ENCODE measurements around the gene STAG1.
"Not testable (repeated sequence)": the region's sequence is repeated elsewhere in the genome, so short reads cannot be mapped to it uniquely, and the experiment has no call there.

STAG1 gene

DNA sequence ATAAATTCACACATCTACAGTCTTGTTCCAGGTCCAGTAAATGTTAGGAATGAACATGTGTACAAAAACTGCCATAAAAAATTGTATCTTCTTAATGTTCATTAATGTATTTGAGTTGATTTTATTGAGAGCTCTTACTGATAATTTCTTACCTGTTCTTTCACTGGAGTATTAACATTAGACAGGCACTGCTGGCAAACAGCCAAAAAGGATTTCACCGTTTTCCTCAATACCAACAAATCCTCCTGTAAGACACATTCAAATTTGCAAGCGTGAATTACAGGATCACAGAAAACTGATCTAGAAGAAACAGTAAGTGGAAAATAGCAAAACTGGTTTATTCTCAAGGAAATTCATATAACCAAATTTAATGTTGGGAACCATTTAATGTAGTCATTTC, 374.7 kb downstream of the STAG1 start:
- DNase-seq: no peak

DNA sequence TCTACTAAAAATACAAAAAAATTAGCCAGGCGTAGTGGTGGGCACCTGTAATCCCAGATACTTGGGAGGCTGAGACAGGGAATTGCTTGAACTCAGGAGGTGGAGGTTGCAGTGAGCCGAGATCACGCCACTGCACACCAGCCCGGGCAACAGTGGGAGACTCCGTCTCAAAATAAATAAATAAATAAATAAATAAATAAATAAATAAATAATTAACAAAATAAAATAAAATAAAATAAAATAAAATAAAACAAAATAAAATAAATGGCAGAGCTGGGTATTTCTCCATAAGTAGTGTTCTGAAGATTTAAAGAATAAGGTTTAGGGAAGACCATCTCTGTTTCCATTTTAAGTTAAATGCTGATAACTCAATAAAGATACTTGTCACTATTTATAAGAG, 376.4 kb downstream of the STAG1 start:
- not testable (repeated sequence) for DNase-seq

DNA sequence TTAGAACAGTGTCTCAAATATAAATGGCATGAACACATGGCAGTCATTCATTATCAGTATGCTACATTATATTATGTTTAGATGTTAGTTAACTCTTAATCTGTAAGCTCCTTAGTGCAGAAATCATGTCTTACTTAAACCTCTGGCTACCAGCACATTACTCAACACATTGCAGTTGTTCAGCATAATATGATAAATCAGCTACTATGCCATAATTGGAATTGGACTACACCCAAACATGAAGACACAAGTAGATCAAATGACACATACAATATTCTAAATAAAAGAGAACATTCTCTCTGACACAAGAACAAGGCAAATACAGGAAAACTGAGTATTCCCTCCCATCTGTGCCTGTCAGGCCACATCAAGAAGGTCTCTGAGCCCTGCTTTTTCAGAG, 385.9 kb downstream of the STAG1 start:
- no peak for DNase-seq

GRCh38 chr3:136353461-136353860, 398.7 kb downstream of the STAG1 start:
- no peak for DNase-seq

- DNase-seq: no peak
Measured at GRCh38 chr3:136351905-136352304, 400.3 kb downstream of the STAG1 start.

DNA sequence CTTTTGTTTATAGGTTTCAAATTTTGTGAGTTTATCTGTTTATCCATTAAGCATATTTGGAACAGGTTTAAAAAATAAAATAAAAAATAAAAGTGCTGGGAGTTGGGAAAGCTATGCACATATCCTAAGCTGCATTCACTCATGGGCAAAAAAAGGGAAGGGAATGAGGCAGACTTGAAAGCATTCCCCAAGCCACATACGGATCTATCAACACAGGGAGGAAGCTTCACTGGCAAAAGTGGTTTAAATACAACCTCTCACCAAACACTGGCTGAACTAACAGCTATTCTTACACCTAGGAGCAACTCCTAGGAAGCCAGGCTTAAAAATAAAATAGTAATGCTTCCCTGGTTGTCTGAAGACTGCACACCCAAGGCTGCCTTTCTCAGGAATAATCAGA, 400.8 kb downstream of the STAG1 start:
- DNase-seq: no peak

- no peak for DNase-seq
Measured at GRCh38 chr3:136350557-136350956, 401.6 kb downstream of the STAG1 start.

GRCh38 chr3:136350132-136350531, 402.0 kb downstream of the STAG1 start:
- DNase-seq: no peak

GRCh38 chr3:136346486-136346885, 405.7 kb downstream of the STAG1 start:
- DNase-seq: no peak

- no peak for DNase-seq
Measured at GRCh38 chr3:136343873-136344555, 408.2 kb downstream of the STAG1 start.

GRCh38 chr3:136343446-136343845, 408.7 kb downstream of the STAG1 start:
- no peak for DNase-seq

DNA sequence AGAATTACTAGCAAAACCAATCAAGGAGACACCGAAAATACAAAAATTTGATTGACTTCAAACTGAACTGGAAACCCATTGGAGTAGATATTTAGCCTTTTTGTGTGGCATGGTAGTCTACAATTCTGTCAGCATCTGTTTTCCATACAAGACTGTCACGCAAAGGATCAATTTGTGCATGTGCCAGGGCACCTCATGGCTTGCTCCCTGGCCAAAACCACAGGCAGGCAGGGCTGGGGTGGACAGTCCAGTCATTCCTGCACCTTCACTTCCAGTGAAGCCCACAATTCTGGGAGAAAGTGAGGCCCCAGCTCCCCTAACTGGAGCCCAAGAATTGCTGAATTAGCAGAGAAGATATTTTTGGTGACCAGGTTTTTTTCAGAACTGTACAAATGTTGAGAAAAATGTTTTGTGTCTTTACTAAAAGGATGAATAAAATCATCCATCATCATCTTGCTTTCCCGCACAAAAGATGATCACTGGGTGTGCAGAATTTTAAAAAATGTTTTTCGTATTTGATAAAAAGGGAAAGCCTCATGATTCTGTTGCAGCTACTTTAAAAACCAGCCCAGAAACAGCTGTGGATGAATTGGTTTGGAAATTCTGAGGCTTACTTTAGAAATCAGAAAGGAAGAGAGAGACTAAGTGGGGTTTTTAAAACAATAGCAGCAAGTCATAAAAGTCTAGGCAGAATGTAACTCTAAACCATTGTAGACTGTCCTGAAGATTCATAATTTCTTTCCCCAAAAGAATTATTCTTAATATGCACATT, 415.7 kb downstream of the STAG1 start:
- DNase-seq: no peak

- DNase-seq: not testable (repeated sequence)
Measured at GRCh38 chr3:136334726-136335125, 417.5 kb downstream of the STAG1 start.

GRCh38 chr3:136334209-136334608, 418.0 kb downstream of the STAG1 start:
- DNase-seq: no peak

DNA sequence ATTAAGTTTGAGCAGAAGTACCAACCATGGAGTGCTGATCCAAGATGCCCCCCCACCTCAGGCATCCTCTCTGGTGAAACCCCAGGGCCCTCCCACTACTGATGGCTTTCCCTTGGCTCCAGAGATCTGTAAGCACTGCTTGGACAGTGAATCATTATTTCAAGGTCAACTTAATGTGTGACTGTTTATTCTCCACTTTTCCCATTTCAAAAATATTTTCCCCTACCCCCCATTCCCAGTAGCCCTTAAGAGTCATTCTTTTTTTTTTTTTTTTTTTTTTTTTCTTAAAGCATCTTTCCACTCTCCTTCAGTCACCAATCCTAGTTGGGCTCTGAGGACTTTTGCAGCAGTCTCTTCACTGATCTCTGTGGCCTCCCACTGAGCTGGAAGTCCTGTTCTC, 419.4 kb downstream of the STAG1 start:
- no peak for DNase-seq

DNA sequence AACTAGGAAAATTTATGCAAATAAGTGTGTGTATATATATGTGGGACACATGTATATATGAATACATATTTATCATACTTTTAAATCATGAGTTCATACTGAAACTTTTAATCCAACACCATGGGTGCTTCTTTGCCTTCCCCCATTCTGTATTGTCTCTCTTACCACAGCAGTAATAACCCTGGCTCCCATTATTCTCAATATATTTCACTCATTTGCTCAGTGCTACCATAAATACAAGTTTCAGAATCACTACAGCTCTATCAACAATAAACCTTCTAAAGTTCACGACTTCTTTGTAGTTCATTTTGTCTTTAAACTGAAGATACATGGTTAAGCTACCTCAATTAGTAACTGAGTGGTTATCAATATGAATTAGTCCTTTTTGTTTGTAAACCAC, 419.9 kb downstream of the STAG1 start:
- no peak for DNase-seq

DNA sequence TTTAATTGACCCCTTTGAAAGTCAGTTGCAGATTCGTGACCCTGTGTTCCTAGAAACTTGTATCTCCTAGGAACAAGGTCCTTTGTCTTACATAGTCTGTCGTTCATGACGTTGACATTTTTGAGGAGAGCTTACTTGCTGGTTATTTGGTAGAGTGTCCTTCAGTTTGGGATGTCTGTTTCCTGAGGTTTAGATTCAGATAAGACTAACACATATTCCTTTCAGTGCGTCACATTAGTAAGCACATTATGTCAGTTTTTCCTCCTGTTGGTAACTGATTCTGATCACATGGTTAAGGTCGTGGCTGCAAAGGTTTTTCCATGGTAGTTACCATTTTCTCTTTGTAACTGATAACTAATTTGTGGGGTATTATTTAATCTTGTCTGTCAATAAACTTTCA, 421.3 kb downstream of the STAG1 start:
- DNase-seq: no peak

- no peak for DNase-seq
Measured at GRCh38 chr3:136329593-136329992, 422.6 kb downstream of the STAG1 start.

GRCh38 chr3:136327671-136328070, 424.5 kb downstream of the STAG1 start:
- no peak for DNase-seq

GRCh38 chr3:136326316-136326715, 425.9 kb downstream of the STAG1 start:
- no peak for DNase-seq

GRCh38 chr3:136311968-136312367, 440.2 kb downstream of the STAG1 start:
- no peak for DNase-seq

- DNase-seq: no peak
Measured at GRCh38 chr3:136311261-136311660, 440.9 kb downstream of the STAG1 start.

DNA sequence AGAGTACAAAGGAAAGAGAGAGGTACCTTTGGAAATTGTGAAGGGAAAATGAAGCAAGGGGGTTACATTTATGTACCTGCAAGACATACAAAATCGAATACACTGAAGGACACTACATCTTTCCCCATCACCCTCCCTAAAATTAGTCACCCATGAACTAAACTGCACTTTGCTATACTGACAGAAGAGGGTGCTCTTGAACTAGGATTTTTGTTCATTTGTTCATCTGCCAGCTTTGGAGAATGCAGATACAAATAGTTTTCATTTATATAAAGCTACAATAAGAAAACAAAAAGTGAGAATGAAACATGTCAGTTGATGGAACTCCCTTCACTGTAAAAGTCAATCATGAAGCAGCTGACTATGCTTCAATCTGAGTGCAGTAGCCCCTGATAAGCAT, 446.3 kb downstream of the STAG1 start:
- DNase-seq: peak; percentile 53

DNA sequence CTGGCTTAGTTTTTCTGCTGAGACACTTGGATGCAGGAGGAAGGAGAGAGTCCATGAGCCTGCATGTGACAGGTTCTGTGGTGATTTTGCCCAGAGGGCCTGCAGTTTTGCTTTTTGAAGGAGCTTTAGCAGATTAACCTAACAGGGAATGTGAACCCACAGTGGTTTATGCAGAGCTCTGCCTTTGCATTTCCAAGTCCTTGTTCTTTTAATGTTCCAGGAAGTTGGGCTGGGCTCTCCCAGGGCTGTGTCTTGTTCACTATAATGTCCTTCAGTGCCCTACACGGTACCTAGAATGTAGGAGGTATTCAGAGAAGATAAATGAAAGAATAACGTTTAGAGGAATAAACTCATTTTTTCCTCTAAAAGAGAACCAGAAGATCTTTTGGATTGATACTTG, 451.7 kb downstream of the STAG1 start:
- DNase-seq: no peak

- no peak for DNase-seq
Measured at GRCh38 chr3:136297826-136298225, 454.4 kb downstream of the STAG1 start.
